GM15510 (cell line): ENCODE results near the gene ENOX1.

Experiments used
- POLR2A ChIP-seq: IDR thresholded peaks from 3 replicates; pipeline ENCODE4 v1.6.1; 2011; ENCODE audit warnings: borderline replicate concordance; ENCODE audit not compliant: insufficient read length; ENCODE audit errors: extremely low read depth

Gene ENOX1

DNA sequence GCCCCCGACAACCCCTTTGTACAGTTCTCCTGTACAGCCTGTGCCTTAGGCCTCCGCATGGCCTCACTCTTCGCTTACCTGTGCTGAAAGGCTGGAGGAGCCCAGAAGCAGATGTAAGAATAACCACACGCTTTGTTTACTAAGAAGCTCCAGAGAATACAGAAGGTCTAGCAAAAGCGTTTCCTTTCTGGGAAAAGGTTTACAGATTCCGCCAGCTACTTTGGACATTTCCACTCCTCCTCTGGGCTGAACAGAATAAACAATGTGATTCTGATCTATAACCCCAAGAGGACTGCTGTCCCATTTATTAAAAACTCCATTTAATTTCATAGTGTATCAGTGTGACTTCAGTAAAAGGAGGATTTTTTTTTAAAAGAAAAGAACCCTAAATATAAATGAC lies 424.2 kb downstream of the ENOX1 start:
- no peak for TF ChIP-seq POLR2A

DNA sequence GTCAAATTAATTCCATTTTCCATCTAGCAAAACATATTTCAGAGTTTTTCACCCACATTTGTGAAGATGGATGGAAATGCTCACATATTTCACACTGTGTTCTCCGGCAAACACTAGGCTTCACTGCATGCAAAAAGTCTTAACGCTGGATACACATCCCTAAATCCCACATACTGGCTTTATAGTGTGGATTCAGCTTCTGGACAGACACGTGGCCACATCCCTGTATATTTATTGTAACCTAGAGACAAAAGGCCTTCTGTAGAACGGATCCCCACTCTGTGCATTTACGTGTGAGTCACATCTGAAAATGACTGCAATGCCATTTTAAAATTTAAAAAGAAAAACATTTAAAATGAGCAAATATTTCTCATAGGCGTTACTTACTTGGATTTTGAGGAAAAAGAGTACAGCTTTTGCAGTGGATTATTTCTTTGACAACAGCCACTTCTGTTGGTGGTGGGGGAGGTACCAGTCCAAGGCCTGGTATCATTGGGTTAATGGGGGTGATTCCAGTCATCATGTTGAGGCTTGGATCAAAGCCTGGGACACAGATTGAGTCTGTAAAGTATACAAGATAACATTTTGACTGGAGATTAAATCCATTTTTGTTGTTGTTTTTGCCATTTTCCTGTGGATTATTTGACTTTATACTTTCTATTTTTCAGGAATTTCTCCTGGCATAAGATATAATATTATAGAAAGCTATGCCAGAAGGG lies 425.7 kb downstream of the ENOX1 start:
- no peak for TF ChIP-seq POLR2A

DNA sequence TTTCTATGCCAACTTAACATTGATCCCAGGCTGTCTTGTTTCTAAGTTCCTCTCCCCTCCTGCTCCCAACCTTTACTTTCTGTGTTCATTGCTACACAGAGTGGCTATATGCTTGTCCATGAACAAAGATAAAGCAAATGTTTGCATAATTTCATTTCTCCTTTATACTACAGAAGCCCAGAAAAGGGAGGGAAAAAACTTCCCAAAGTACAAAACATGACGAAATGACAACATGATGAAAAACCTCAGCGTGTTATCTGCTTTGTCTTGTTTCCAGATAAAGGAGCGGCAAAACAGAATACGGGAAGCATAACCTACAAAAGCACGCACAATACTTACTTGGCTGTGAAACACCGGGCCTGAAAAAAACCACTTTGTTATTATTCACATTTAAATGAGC lies 426.6 kb downstream of the ENOX1 start:
- TF ChIP-seq POLR2A: no peak

DNA sequence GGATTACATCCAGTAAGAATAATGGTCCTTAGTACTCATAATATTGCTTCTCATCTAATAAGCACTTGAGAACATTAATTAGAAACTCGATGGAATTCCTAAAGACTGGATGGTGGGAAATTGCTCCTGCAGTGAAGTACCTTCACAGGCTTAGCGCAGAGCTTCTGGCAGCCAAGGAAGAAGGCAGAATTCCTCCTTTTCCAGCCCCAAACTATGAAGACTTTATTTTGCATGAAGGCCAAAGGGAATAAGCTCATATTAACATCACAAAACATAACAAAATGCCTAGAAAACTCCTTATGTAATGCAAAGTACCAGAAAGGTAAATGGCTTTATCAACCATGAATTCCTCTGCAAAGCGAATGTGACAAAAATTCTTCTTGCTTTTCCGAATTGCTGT lies 427.2 kb downstream of the ENOX1 start:
- TF ChIP-seq POLR2A: no peak

DNA sequence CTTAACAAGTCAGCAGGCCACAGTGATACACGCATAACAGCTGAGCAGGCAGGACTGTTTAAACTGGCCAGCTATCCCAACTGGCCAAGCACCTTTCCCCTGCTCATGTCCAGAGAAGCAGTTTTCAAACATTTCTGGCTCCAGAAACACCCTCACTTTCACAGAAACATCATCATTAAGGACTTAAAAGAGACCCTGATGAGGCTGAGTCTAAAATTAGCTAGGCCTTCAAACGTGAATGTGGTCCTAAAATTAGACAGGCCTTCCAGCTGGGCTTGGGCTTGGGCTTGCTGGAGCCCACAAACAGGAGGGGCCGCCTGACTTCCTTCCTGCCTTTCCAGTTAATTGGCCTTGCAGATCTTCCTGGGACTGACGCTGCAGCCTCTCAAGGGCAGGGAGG lies 429.2 kb downstream of the ENOX1 start:
- TF ChIP-seq POLR2A: no peak

DNA sequence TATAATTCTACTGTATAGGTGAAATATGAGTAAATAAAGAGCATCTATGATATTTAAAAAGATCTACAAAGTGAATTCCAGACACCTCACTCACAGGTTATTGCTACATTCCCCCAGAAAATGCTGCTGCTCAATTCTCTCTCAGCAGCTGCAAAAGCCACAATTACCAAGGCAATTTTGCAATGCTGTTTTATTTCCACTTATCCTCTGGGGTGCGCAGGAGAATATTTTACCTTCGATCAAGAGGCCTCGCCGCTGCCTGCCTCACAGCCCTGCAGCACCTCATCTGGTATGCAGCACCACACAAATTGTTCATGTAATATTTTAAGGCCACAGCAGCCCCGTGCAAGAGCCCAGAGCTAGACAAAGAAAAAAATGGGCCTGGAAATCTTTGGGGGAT lies 430.2 kb downstream of the ENOX1 start:
- TF ChIP-seq POLR2A: no peak

DNA sequence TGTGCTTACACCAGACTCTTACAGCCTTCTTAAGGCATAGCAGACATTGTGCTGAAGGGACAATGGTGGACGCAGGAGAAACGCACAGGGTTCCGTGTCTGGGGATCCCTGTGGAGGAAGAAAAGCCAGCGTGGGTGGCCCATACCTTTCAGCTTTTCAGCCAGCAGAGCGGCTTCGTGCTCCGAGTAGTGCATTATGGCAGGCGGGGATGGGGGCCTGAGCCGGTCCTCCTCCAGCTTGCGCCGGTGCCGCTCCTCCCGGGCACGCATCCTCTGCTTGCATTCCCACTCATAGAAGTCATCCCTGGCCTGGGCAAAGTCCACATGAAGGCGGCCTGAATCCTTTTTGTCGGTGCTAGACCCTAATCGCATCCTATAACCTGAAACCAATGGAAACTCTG lies 431.0 kb downstream of the ENOX1 start:
- TF ChIP-seq POLR2A: no peak

DNA sequence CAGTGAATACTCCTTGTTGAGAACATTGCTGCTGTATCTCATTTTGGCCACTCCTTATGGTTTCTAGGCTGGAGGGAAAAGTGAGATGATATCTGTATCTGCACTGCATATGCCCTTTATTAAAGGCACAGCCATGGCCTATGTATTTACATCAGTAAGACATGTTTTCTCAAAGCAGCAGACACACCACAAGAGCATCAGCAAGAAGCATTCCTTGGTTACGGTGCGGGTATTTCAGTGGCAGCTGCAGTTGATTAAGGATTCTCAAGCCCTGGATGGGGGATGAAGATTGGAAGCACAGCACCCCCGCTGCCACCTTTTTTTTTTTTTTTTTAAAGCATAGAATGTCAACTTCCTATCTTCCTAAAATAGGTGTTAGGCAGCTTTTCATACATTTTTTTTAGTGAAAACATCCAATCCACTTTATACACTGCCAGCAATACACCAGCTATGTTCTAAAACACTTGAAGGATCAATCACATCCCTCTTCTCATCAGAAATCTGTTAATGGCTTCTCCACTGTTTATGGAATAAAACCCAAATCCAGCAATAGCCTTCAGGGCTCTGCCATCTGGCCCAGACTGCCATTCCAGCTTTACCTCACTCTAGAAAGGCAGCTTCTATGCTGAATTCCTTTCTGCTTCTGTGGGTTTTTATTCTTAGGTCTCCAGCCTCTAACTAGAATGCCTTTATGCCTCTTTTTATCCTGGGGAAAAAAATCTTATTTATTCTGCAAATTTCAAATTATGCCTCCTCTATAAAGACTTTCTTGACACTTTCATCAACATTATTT lies 432.4 kb downstream of the ENOX1 start:
- no peak for TF ChIP-seq POLR2A

DNA sequence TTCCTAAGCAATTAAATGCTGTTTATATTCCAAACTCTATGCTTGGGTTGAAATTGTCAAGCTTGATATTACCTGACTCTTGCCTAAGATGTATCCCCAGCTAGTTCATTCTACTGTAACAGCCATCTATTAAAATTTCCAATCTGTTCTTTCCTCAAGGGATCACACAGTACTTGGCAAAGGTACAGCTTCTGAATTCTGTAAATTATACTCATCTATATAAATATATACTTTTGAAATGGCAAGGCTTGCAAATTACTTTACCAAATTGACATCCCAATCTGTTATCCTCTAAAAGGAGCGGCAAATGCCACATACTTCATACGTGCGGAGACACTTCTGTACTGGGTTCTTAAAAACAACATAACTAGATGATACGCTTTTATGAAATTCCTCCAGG lies 433.1 kb downstream of the ENOX1 start:
- no peak for TF ChIP-seq POLR2A

DNA sequence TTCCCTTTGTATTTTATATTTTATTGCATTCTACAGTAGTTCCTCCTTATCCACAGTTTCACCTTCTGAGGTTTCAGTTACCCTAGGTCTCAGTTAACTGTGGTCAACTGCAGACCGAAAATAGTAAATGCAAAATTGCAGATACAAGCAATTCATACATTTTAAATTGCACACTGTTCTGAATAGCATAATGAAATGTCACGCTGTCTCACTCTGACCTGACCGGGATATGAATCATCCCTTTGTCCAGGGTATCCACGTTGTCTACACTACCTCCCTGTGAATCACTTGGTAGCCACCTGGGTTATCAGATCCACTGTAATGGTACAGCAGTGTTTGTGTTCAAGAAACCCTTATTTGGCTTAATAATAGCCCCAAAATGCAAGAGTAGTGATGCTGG lies 438.4 kb downstream of the ENOX1 start:
- TF ChIP-seq POLR2A: no peak

DNA sequence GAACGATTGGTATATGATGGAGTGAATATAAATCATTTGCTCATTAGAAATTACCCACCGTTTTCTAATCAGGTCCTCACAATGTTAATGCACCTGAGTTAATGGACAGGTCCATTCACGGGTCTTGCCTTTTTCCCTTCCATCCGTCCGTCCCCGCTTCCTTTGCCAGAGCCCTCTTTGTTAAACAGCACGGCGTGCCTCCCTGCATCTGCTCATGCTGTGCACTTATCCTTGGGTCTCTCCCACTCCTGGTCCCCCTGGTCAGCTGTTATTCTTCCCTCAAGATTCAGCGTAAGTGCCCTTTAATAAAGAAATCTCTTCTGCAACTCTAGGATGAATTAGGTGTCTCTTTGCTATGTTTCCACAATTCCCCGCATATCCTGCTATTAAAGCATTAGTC lies 438.9 kb downstream of the ENOX1 start:
- no peak for TF ChIP-seq POLR2A

DNA sequence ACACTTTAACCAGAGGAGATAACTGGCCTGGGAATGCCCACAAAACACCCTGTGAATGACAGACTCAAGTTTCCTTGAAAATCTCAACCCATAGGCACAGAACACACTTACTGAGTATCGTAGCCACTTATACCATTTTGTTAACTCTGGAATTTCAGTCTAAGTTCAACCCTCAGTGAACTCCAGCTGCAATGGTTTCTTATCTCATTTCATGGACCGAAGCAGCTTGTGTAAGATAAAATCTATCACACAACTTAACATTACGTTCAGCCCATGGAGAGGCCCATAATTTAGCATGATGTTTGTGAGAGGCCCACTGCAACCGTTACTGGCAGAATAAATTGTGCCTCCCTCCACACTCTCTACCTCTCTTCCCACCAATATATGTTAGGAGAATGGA lies 440.3 kb downstream of the ENOX1 start:
- no peak for TF ChIP-seq POLR2A

DNA sequence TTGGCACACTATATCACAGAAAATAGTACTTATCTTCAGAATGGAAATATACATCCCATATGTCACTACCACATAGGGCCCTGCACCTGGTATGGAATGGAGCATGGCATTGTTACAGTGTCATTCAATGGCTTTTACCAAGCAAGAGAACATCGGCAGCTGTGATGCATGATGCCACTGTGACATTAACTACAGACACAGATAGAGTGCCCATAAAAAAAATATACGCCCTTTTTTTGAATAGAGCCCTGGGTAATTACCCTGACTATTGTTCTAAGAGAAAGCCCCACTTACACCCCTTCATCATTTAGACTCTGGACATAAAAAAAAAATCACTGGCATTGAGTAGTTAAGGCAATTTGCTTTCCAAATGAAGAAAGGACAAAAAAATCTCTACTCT lies 443.1 kb downstream of the ENOX1 start:
- TF ChIP-seq POLR2A: no peak

DNA sequence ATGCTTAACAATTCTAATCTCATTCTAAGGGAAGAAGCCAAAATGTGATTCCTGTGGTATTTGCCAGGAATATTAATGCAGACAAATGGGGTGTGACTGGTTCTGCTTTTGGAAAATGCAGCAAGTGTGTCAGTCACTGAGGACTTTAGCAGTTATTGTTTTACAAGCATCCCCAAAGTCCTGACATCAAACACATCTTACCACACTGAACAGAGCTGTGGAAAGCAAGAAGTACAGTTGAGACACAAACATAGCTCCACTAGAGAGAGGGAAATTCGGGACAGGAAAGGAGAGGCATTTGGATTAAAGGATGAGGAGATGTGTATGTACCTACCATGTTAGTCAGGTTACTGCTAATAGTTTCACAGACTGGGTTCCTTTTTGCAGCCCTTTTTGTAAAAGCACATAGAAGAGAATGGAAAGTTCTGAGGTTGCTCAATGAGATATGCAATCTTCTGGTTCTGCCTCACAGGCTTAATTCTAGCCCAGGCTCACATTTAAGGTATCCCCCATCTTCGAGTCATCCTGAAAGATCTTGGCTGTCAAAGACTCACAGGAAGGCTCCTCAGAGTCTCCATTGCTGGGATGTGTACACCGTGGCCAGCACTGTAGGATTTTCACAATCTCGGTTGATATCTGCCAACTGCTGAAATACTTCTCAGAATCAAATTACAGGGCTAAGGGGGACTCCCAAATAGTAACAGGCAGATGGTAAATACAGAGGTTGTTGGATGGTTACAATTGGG lies 446.8 kb downstream of the ENOX1 start:
- no peak for TF ChIP-seq POLR2A

DNA sequence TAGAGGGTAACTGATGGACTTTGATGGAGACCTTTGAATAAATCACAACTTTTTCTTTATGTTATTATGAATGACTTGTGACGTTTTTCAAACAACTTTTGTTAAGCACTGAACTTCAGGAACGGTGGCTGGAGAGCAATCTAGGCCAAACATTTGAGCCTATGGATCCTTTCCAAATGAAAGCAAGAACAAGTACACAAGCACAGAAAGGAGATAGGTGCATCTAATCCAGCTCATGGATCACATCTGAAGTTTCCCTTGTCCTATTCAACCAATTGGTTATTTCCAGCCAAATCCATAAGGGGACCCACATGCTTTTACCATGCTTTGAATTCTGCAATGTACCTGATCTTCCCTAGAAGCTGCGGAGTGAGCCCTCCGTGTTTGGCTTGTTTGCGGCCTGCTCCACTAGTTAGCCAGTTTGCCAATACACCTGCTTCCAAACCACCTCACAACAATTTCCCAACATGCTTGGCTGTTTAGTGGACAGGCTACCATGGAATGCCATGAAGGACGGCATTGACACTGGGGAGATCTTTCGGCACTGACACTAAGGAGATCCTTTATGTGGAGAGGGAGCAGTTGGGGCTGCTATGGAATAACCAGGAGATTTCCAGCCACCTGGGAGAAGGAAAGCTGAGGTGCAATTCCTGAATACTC lies 447.5 kb downstream of the ENOX1 start:
- TF ChIP-seq POLR2A: no peak
